GM21526 (cell line): ENCODE data around the gene SHC1.
"Not testable (repeated sequence)": the region's sequence is repeated elsewhere in the genome, so short reads cannot be mapped to it uniquely, and the experiment has no call there.

Experiments
- ATAC-seq: cut with Tn5 transposase; IDR thresholded peaks from one replicate; pipeline ENCODE4 v1.9.1; 2021; ENCODE audit warnings: moderate library complexity; ENCODE audit not compliant: unreplicated experiment, low FRiP score

SHC1 gene

GRCh38 chr1:154996966-154997701 is 26.6 kb upstream of the SHC1 start:
- no peak for ATAC-seq

GRCh38 chr1:154995301-154995983 is 24.9 kb upstream of the SHC1 start:
- not testable (repeated sequence) for ATAC-seq

GRCh38 chr1:154994591-154994990 is 24.0 kb upstream of the SHC1 start:
- ATAC-seq = no peak

- ATAC-seq = no peak
Observed at GRCh38 chr1:154994269-154994587, 23.7 kb upstream of the SHC1 start.

- ATAC-seq = no peak
Observed at GRCh38 chr1:154993572-154994268, 23.2 kb upstream of the SHC1 start, which contains the start of gene LENEP. TSS of gene LENEP (plus strand) at chr1:154993586. CDS start at chr1:154993608, 22 bp downstream.

GRCh38 chr1:154992721-154993571 is 22.4 kb upstream of the SHC1 start:
- no peak for ATAC-seq

GRCh38 chr1:154990276-154990675 is 19.7 kb upstream of the SHC1 start:
- no peak for ATAC-seq

- ATAC-seq = no peak
Observed at GRCh38 chr1:154989195-154989860, 18.8 kb upstream of the SHC1 start.

GRCh38 chr1:154988058-154988954 is 17.8 kb upstream of the SHC1 start:
- ATAC-seq = no peak

GRCh38 chr1:154987326-154987725 is 16.8 kb upstream of the SHC1 start:
- no peak for ATAC-seq

- not testable (repeated sequence) for ATAC-seq
Observed at GRCh38 chr1:154986736-154987135, 16.2 kb upstream of the SHC1 start.

GRCh38 chr1:154983776-154984466 is 13.4 kb upstream of the SHC1 start:
- no peak for ATAC-seq

- ATAC-seq = peak; percentile 87
Observed at GRCh38 chr1:154982897-154983648, 12.5 kb upstream of the SHC1 start, which contains the start of gene FLAD1. TSS of gene FLAD1 (plus strand) at chr1:154983344. CDS start at chr1:154983695, 351 bp downstream.

- peak; percentile 10 for ATAC-seq
Observed at GRCh38 chr1:154982341-154982740, 11.8 kb upstream of the SHC1 start.

- no peak for ATAC-seq
Observed at GRCh38 chr1:154978360-154978759, 7.8 kb upstream of the SHC1 start.

- not testable (repeated sequence) for ATAC-seq
Observed at GRCh38 chr1:154977762-154978161, 7.2 kb upstream of the SHC1 start.

GRCh38 chr1:154975409-154976059 is 5.0 kb upstream of the SHC1 start:
- no peak for ATAC-seq
